HEK293T (cell line): ENCODE measurements around the gene PSMD2.

ENCODE experiments used
- CTCF ChIA-PET: fragments of 350-600 bp; formaldehyde crosslinking; extraction: SDS; loops from one replicate; lab custom pipeline; 2021; ENCODE audit warnings: antibody characterized with exemption, inconsistent platforms; lab: Yijun Ruan, JAX
- POLR2A ChIA-PET: fragments of 350-600 bp; formaldehyde crosslinking; extraction: SDS; loops from one replicate; lab custom pipeline; 2020; ENCODE audit warnings: antibody characterized with exemption, inconsistent platforms; lab: Yijun Ruan, JAX
- DNase-seq: peaks from one replicate; pipeline ENCODE4 v3.0.0; 2012; ENCODE audit warnings: mixed read lengths; ENCODE audit errors: extremely low spot score
- ARNT ChIP-seq: fragments of 450-650 bp; IDR thresholded peaks from 2 replicates; pipeline ENCODE4 v1.6.1; 2017; ENCODE audit warnings: mild to moderate bottlenecking
- BHLHE40 ChIP-seq: fragments of 450-650 bp; IDR thresholded peaks from 2 replicates; pipeline ENCODE4 v1.6.1; 2016; ENCODE audit warnings: mild to moderate bottlenecking, moderate library complexity, borderline replicate concordance
- CTBP1 ChIP-seq: fragments of 450-650 bp; IDR thresholded peaks from 2 replicates; pipeline ENCODE4 v1.6.1; 2016; ENCODE audit warnings: borderline replicate concordance
- ELF4 ChIP-seq: fragments of 450-650 bp; IDR thresholded peaks from 2 replicates; pipeline ENCODE4 v1.6.1; 2017; ENCODE audit warnings: antibody characterized with exemption
- FOXA1 ChIP-seq: fragments of 450-650 bp; IDR thresholded peaks from 2 replicates; pipeline ENCODE4 v1.6.1; 2016; ENCODE audit warnings: mild to moderate bottlenecking
- FOXK2 ChIP-seq: fragments of 450-650 bp; IDR thresholded peaks from 2 replicates; pipeline ENCODE4 v1.6.1; 2016; ENCODE audit warnings: mild to moderate bottlenecking
- FOXM1 ChIP-seq: fragments of 450-650 bp; IDR thresholded peaks from 2 replicates; pipeline ENCODE4 v1.6.1; 2017; ENCODE audit warnings: mild to moderate bottlenecking, borderline replicate concordance
- HDGF ChIP-seq: fragments of 450-650 bp; IDR thresholded peaks from 2 replicates; pipeline ENCODE4 v1.6.1; 2017; ENCODE audit warnings: antibody characterized with exemption, borderline replicate concordance
- L3MBTL2 ChIP-seq: fragments of 450-650 bp; conservative IDR thresholded peaks from 2 replicates; pipeline ENCODE4 v1.6.1; 2016; ENCODE audit warnings: mild to moderate bottlenecking
- LEF1 ChIP-seq: fragments of 450-650 bp; IDR thresholded peaks from 2 replicates; pipeline ENCODE4 v1.6.1; 2017; ENCODE audit warnings: mild to moderate bottlenecking, borderline replicate concordance
- NFRKB ChIP-seq: fragments of 450-650 bp; IDR thresholded peaks from 2 replicates; pipeline ENCODE4 v1.6.1; 2016; ENCODE audit warnings: mild to moderate bottlenecking, moderate library complexity
- SP1 ChIP-seq: fragments of 450-650 bp; IDR thresholded peaks from 2 replicates; pipeline ENCODE4 v1.6.1; 2017
- SUZ12 ChIP-seq: fragments of 450-650 bp; IDR thresholded peaks from 2 replicates; pipeline ENCODE4 v1.6.1; 2016; ENCODE audit warnings: mild to moderate bottlenecking
- TARDBP ChIP-seq: fragments of 450-650 bp; IDR thresholded peaks from 2 replicates; pipeline ENCODE4 v1.6.1; 2016
- ZNF384 ChIP-seq: fragments of 450-650 bp; IDR thresholded peaks from 2 replicates; pipeline ENCODE4 v1.6.1; 2016
- TF ChIP-seq, protein P1 (sequence below): fragments of 450-650 bp; IDR thresholded peaks from 2 replicates; pipeline ENCODE4 v1.6.1; 2016

PSMD2 gene

DNA sequence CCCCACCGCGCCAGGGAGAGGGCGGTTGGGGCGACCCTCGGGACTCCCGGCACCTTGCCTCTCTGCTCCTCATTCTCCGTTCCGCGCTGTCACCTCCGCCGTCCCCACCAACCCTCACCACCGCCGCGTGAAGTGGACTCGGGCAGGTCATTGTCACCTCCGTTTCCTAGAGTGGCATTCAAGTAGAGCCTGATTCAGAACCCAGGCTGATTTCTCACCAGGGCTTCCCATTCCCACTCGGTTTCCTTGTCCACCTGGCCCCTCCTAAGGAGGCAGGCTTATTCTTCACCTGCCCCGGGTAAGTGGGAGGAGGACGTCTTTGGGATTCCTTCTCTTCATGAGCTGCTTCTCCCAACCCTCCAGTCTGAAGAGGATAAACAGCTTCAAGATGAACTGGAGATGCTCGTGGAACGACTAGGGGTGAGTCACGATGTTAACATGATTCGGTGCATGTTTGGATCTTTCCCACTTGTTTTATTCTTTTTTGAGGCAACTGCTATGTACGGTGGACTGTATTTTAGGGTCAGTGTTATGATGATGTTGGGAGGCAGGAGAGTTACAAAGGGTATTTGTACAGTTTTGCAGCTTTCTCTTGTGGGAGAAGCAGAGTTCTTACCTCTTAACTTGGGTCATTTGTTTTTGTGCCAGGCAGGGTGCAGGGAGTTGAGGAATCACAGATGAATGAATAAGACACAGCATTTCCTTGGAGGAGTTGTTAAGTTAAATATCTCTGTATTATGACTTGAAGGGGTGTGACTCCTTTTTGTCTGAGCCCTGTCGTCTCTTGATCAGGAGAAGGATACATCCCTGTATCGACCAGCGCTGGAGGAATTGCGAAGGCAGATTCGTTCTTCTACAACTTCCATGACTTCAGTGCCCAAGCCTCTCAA, 692 bp downstream of the PSMD2 start:
- ChIA-PET POLR2A (interaction anchor here (0.6 to 1.0 kb wide), 3 partner anchors 12 to 61 kb away, joined by 3 read pairs; partner anchors contain the start of genes CLCN2 and POLR2H), CTCF (no interaction called here)
- TF ChIP-seq ELF4: no peak
- TF ChIP-seq L3MBTL2: no peak
- no peak for TF ChIP-seq LEF1
- no peak for TF ChIP-seq SUZ12
- no peak for TF ChIP-seq ARNT
- no peak for TF ChIP-seq NFRKB
- TF ChIP-seq, protein P1, sequence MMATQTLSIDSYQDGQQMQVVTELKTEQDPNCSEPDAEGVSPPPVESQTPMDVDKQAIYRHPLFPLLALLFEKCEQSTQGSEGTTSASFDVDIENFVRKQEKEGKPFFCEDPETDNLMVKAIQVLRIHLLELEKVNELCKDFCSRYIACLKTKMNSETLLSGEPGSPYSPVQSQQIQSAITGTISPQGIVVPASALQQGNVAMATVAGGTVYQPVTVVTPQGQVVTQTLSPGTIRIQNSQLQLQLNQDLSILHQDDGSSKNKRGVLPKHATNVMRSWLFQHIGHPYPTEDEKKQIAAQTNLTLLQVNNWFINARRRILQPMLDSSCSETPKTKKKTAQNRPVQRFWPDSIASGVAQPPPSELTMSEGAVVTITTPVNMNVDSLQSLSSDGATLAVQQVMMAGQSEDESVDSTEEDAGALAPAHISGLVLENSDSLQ: no peak
- no peak for TF ChIP-seq FOXK2
- no peak for TF ChIP-seq FOXA1
- no peak for TF ChIP-seq FOXM1
- no peak for TF ChIP-seq ZNF384
- TF ChIP-seq SP1: no peak
- no peak for TF ChIP-seq HDGF
- no peak for TF ChIP-seq CTBP1
- TF ChIP-seq BHLHE40: no peak
- no peak for TF ChIP-seq TARDBP
- no peak for DNase-seq

DNA sequence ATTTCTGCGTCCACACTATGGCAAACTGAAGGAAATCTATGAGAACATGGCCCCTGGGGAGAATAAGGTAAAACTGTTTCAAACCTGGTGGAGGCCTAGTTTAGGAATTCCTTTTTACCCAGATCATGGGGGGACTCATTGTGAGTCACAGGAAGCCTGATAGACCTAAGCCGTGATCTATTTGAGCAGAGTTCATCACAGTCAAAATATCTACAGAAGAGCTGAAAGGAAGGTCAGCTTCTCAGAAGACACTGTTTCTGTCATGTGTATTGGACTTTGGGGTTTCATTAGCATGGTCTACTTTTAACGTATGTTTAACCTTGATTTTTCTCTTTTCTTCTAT, 1.3 kb downstream of the PSMD2 start:
- TF ChIP-seq L3MBTL2 (no peak), BHLHE40 (no peak), LEF1 (no peak), FOXA1 (no peak), TARDBP (no peak), FOXM1 (no peak), CTBP1 (no peak), NFRKB (no peak), HDGF (no peak), SUZ12 (no peak)
- TF ChIP-seq, protein P1: no peak
- no peak for DNase-seq
- ChIA-PET CTCF (no interaction called here), POLR2A (no interaction called here)

DNA sequence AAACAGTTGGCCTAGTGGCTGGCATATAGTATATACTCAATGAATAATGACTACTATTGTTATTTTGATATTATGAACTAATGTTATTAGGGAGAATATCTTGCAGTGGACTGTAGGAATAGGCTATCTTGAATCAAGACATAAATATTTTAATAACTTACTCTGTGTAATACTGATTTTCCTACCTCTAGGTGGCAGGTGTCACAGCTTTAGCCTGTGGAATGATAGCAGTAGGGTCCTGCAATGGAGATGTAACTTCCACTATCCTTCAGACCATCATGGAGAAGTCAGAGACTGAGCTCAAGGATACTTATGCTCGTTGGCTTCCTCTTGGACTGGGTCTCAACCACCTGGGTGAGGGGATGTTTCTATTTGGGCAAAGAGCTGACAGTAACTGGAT, 6.5 kb downstream of the PSMD2 start:
- TF ChIP-seq FOXK2: no peak
- TF ChIP-seq, protein P1: no peak
- no peak for TF ChIP-seq NFRKB
- no peak for TF ChIP-seq HDGF
- no peak for TF ChIP-seq ZNF384
- no peak for TF ChIP-seq SUZ12
- no peak for TF ChIP-seq ARNT
- no peak for TF ChIP-seq L3MBTL2
- no peak for TF ChIP-seq LEF1
- no peak for TF ChIP-seq ELF4
- TF ChIP-seq SP1: no peak
- TF ChIP-seq CTBP1: no peak
- no peak for TF ChIP-seq FOXM1
- no peak for TF ChIP-seq BHLHE40
- TF ChIP-seq FOXA1: no peak
- TF ChIP-seq TARDBP: no peak
- ChIA-PET CTCF (no interaction called here), POLR2A (no interaction called here)
- no peak for DNase-seq

DNA sequence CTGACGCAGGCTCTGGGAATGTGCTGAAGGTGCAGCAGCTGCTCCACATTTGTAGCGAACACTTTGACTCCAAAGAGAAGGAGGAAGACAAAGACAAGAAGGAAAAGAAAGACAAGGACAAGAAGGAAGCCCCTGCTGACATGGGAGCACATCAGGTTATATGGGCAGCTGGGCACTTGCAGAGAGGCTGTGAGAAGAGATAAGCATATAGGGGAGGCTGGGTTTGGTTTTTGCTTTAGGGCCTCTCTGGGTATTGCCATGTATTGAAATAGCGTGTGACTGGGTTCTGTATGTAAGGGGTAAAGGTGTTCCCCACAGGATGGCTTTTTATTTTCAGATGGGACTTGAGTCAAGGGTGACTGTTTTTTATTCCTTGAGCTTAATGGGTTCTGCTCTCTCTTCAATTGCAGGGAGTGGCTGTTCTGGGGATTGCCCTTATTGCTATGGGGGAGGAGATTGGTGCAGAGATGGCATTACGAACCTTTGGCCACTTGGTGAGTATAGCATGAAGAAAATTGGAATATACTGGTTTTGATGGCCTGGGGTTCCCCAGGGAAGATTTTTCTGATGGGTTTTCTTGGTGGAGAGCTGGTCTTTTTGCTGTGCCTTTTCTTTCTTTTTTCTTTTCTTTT, 7.4 kb downstream of the PSMD2 start:
- ChIA-PET CTCF (no interaction called here), POLR2A (no interaction called here)
- no peak for DNase-seq
- no peak for TF ChIP-seq FOXA1

DNA sequence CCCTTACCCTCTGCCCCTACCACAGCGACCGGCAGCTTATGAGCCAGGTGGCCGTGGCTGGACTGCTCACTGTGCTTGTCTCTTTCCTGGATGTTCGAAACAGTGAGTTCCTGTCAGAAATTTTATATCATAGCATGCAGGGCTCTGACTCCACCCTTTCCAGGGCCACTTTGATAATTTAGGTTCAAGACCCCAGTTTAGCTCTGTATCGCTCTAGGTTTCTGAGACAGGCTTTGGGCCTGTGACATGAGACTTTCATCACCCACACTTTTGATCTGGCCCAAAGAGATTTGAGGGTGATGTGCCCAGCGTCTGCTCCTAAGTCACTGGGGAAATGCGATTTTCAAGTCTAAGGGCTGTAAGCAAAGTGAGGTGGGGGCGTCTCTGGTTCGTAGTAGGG, 8.9 kb downstream of the PSMD2 start:
- POLR2A ChIA-PET: no interaction called here
- TF ChIP-seq TARDBP (no peak), L3MBTL2 (no peak)
- no peak for DNase-seq
- CTCF ChIA-PET: no interaction called here

DNA sequence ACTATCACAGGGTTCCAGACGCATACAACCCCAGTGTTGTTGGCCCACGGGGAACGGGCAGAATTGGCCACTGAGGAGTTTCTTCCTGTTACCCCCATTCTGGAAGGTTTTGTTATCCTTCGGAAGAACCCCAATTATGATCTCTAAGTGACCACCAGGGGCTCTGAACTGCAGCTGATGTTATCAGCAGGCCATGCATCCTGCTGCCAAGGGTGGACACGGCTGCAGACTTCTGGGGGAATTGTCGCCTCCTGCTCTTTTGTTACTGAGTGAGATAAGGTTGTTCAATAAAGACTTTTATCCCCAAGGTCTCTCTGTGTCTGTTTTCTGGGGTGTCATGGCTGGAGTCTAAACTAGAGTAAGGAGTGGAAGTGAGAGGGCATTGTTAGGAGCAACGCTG, 9.7 kb downstream of the PSMD2 start:
- TF ChIP-seq, protein P1: no peak
- TF ChIP-seq FOXM1: no peak
- TF ChIP-seq BHLHE40: no peak
- ChIA-PET POLR2A (no interaction called here), CTCF (no interaction called here)
- DNase-seq: no peak
